NT2/D1 (cell line): Measurements from ENCODE around the gene CHIC2.

Experiments
- DNase-seq: peaks from one replicate; pipeline ENCODE4 v3.0.0-alpha.2; 2011; ENCODE audit warnings: low read depth, low spot score
- H3K27me3 ChIP-seq: 2 replicates; pipeline ENCODE4 v1.6.0; 2011; ENCODE audit warnings: mild to moderate bottlenecking; ENCODE audit not compliant: insufficient read length, insufficient read depth
- H3K36me3 ChIP-seq: 2 replicates; pipeline ENCODE4 v1.6.1; 2011; ENCODE audit warnings: mild to moderate bottlenecking, low read length, mixed read lengths; ENCODE audit not compliant: insufficient read depth, insufficient read length
- H3K4me1 ChIP-seq: 2 replicates; pipeline ENCODE4 v1.5.1; 2011; ENCODE audit not compliant: insufficient read depth, insufficient read length
- H3K4me3 ChIP-seq: 2 replicates; pipeline ENCODE4 v1.5.1; 2011; ENCODE audit warnings: low read depth; ENCODE audit not compliant: insufficient read length
- H3K9ac ChIP-seq: 2 replicates; pipeline ENCODE4 v1.6.0; 2011; ENCODE audit warnings: low read depth; ENCODE audit not compliant: insufficient read length
- H3K9me3 ChIP-seq: 2 replicates; pipeline ENCODE4 v1.5.1; 2011; ENCODE audit warnings: mild to moderate bottlenecking, low read length; ENCODE audit not compliant: insufficient read depth
- SUZ12 ChIP-seq: IDR thresholded peaks from 2 replicates; pipeline ENCODE4 v1.6.1; 2011; ENCODE audit not compliant: insufficient read length, insufficient read depth; ENCODE audit errors: extremely low read depth
- YY1 ChIP-seq: IDR thresholded peaks from 2 replicates; pipeline ENCODE4 v1.6.1; 2011; ENCODE audit not compliant: insufficient read length, insufficient read depth
- ZNF274 ChIP-seq: IDR thresholded peaks from 2 replicates; pipeline ENCODE4 v1.6.1; 2011; ENCODE audit warnings: mild to moderate bottlenecking, low read depth, low read length

CHIC2 gene

DNA sequence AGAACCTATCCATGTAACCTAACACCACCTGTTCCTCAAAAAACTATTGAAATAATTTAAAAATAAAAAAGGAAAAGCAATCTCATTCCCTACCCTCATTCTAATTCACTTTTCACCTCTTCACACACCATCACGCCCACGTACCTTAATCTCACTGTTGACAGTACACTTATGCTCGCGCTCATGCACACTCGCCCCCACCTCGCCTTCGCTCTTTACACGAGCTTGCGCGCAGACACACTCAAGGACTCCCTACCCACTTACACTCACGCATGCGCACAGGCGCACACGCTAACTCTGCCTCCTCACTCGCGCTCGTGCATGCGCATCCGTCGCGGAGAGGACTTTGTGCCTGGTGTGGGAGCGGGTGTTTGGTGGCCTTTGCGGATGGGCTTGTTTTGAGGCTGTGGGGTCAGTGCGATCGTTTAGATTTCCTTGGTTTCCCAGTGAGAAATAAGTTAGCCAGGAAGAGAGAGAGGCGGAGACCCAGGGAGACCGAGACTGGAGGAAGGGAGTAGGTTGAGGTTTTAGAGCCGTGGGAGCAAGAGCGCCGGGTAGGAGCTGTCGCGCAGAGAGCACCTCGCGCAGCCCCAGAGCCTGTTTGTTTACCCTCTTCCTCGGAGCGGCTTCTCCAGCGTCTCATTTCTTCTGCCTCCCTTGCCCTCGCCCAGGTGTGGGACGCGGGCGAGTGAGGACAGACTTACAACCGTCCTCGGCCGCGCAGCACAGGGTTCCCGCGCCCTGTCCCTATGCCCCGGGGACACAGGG is 27.4 kb upstream of the CHIC2 start:
- Histone ChIP-seq H3K9me3 (no peaks in the 10 kb centered on the region), H3K27me3 (peaks cover 78% of the 10 kb centered on the region), H3K9ac (peak overlapping the region; percentile 29), H3K36me3 (no peaks in the 10 kb centered on the region), H3K4me3 (peak overlapping the region; percentile 19), H3K4me1 (peaks cover 5% of the 10 kb centered on the region)
- TF ChIP-seq ZNF274, result no peak
- no peak for DNase-seq

DNA sequence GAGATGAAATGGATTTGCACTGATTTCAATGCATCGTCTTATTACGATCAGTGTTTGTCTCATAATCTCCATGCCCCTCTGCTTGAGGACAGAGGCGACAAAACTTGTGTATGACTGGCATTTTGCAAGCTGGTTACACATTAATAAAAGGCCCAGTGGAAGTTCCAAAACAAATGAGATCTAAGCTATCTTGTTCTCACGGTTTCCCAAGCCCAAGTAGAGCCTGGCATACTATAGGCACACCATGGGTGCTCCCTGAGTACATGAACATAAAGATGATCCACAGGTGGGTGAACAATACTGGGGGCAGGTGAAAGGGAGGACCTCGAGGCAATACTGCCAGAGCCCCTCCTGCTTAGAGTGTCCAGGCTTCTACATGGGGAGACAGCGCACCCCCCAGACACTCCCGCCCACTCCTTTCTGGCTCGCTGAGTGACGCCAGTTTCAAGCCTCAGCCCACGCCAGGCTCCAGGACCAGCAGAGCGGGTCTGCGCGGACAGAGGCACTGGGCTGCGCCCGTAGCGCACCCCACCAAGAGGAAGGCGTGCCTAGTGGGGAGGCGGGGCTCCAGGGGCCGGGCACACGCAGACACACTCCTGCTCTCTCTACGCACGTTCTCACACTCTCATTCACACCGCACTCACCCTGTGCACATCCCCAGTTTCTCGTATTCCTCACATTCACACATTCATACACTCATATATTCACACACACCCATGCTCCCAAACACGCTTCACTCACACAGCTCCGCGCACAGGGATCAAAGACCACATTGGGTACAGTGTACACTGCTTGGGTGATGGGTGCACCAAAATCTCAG is 26.6 kb upstream of the CHIC2 start:
- Histone ChIP-seq H3K4me3 (no peak overlapping the region), H3K4me1 (peaks cover 5% of the 10 kb centered on the region), H3K9ac (no peak overlapping the region), H3K27me3 (peaks cover 70% of the 10 kb centered on the region), H3K36me3 (no peaks in the 10 kb centered on the region), H3K9me3 (no peaks in the 10 kb centered on the region)
- no peak for DNase-seq
- TF ChIP-seq ZNF274, result no peak
- no peak for TF ChIP-seq SUZ12
- no peak for TF ChIP-seq YY1

DNA sequence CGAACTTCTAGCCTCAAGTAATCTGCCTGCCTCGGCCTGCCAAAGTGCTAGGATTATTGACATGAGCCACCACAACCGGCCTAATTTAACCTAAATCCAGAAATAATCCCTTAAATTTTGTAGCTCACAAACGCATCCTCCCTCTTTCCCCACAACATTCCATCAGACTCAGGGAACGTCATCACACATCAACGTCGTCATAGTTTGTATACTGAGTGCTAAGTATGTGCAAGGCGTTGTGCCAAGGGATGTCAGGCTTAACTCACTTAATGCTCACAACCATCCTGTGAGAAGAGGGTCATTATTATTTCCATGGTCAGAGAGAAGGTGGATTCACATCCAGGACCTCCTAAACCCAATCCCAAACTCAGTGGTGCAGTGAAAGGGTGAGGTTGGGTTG is 26.0 kb upstream of the CHIC2 start:
- Histone ChIP-seq H3K9me3 (no peaks in the 10 kb centered on the region), H3K9ac (no peak overlapping the region), H3K36me3 (no peaks in the 10 kb centered on the region), H3K27me3 (peaks cover 64% of the 10 kb centered on the region), H3K4me1 (peaks cover 5% of the 10 kb centered on the region), H3K4me3 (no peak overlapping the region)
- TF ChIP-seq YY1 (no peak), SUZ12 (no peak), ZNF274 (no peak)
- no peak for DNase-seq

DNA sequence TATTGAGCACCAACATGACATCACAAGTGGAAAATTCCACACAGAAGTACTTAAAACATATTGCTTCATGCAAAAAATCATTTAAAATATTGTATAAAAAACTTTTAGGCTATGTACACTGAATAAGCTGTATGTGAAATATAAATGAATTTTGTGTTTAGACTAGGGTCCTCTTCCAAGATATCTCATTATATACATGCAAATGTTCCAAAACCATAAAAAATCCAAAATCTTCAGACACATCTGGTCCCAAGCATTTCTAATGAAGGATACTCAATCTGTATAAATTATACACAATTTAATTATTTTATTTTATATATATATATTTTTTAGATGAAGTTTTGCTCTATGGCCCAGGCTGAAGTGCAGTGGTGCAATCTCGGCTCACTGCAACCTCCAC is 25.5 kb upstream of the CHIC2 start:
- H3K4me3 ChIP-seq, result no peak overlapping the region
- no peaks in the 10 kb centered on the region for H3K9me3 ChIP-seq
- TF ChIP-seq YY1 (no peak), ZNF274 (no peak), SUZ12 (no peak)
- DNase-seq, result no peak
- H3K9ac ChIP-seq, result no peak overlapping the region
- H3K36me3 ChIP-seq, result no peaks in the 10 kb centered on the region
- peaks cover 3% of the 10 kb centered on the region for H3K4me1 ChIP-seq
- peaks cover 58% of the 10 kb centered on the region for H3K27me3 ChIP-seq

DNA sequence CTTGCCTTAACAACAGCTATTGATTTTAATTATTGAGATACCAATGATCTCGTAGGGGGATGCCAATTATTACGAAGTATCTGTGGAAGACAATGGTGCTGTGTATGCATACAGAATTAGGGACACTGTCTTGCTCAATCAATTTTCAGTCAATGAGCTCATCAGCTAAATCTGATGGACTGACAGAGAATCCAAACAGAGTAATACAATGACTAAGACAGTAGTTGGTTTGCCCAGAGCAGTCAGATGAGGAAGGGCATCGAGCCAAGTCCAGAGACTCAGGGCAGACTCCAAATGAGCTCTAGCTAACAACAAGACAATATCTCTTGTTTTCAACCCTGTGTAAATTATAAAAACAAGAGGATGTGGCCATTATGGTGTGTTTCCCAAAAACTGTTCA is 20.9 kb upstream of the CHIC2 start:
- Histone ChIP-seq H3K4me3 (no peak overlapping the region), H3K36me3 (no peaks in the 10 kb centered on the region), H3K9me3 (no peaks in the 10 kb centered on the region), H3K27me3 (peaks cover 13% of the 10 kb centered on the region), H3K4me1 (no peaks in the 10 kb centered on the region), H3K9ac (no peak overlapping the region)
- TF ChIP-seq ZNF274 (no peak), YY1 (no peak), SUZ12 (no peak)
- no peak for DNase-seq

DNA sequence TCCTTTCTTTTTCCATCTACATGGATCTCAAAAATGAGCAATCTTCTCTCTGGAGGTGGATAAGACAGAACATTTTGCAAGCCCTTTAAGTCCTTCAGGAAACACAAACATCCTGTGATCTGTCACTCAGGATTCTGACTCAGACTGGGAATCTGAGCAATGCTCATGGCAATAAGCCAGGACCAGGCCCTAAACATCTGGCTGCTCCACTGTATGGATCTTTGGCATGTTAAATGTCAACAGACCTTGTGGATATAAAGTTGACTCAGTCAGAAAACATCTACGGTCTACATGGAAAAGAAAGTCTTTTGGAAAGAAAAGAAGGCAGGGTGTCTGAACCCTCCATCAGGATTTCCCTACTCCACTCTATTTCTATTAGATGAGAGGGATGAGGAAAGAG is 17.8 kb upstream of the CHIC2 start:
- no peaks in the 10 kb centered on the region for H3K36me3 ChIP-seq
- H3K4me1 ChIP-seq, result no peaks in the 10 kb centered on the region
- no peaks in the 10 kb centered on the region for H3K9me3 ChIP-seq
- no peak for DNase-seq
- H3K4me3 ChIP-seq, result no peak overlapping the region
- peaks cover 2% of the 10 kb centered on the region for H3K27me3 ChIP-seq
- no peak overlapping the region for H3K9ac ChIP-seq
- TF ChIP-seq SUZ12 (no peak), YY1 (no peak), ZNF274 (no peak)

DNA sequence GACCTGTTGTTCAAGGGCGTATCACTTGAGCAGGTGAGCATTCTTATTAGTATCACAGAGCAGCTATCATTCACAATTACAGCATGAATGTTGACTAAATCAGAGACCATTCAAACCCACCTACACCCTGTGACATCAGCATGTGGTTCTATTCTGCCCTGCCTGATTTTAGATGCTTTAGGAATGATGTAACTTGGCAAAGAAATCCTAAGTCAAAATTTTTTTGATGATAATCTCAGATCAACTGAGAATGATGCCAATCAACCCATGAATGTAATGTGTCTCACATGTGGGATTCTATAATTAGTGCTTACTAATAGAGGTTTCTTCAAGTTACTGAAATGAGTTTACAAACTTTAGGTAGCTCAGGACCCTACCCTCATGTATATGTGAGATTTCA is 13.4 kb upstream of the CHIC2 start:
- no peak for TF ChIP-seq SUZ12
- no peak for TF ChIP-seq YY1
- no peak for TF ChIP-seq ZNF274
- no peak for DNase-seq
- Histone ChIP-seq H3K9ac (no peak overlapping the region), H3K4me3 (no peak overlapping the region), H3K27me3 (no peaks in the 10 kb centered on the region), H3K4me1 (no peaks in the 10 kb centered on the region), H3K9me3 (no peaks in the 10 kb centered on the region), H3K36me3 (no peaks in the 10 kb centered on the region)
